GM21717 (cell line): ENCODE results near the gene CLDN2.

ENCODE experiments used
- ATAC-seq: cut with Tn5 transposase; IDR thresholded peaks from one replicate; pipeline ENCODE4 v1.9.1; 2021; ENCODE audit warnings: mild to moderate bottlenecking, moderate library complexity; ENCODE audit not compliant: unreplicated experiment

CLDN2 gene

GRCh38 chrX:106917830-106918500 is 2.2 kb upstream of the CLDN2 start:
- no peak for ATAC-seq

- ATAC-seq, result no peak
These were observed 1.4 kb downstream of the CLDN2 start for GRCh38 chrX:106921637-106922036.

GRCh38 chrX:106927023-106927422 is 6.8 kb downstream of the CLDN2 start:
- no peak for ATAC-seq

GRCh38 chrX:106927700-106928099 is 7.5 kb downstream of the CLDN2 start:
- no peak for ATAC-seq

- no peak for ATAC-seq
These were observed 8.0 kb downstream of the CLDN2 start for GRCh38 chrX:106928227-106928626.

GRCh38 chrX:106931831-106932491 is 11.8 kb downstream of the CLDN2 start:
- ATAC-seq, result no peak

- ATAC-seq, result no peak
These were observed 12.3 kb downstream of the CLDN2 start for GRCh38 chrX:106932492-106932923.

- ATAC-seq, result no peak
These were observed 12.8 kb downstream of the CLDN2 start for GRCh38 chrX:106932960-106933537.

- ATAC-seq, result no peak
These were observed 13.3 kb downstream of the CLDN2 start for GRCh38 chrX:106933538-106933961.

- no peak for ATAC-seq
These were observed 15.0 kb downstream of the CLDN2 start for GRCh38 chrX:106935175-106935574.

- no peak for ATAC-seq
These were observed 16.0 kb downstream of the CLDN2 start for GRCh38 chrX:106936246-106936645.

- no peak for ATAC-seq
These were observed 19.4 kb downstream of the CLDN2 start for GRCh38 chrX:106939566-106939965.

- ATAC-seq, result no peak
These were observed 19.9 kb downstream of the CLDN2 start for GRCh38 chrX:106940068-106940467.

- no peak for ATAC-seq
These were observed 26.3 kb downstream of the CLDN2 start for GRCh38 chrX:106946464-106946863.

- no peak for ATAC-seq
These were observed 28.4 kb downstream of the CLDN2 start for GRCh38 chrX:106948641-106949040.

- no peak for ATAC-seq
These were observed 29.2 kb downstream of the CLDN2 start for GRCh38 chrX:106949366-106949765.

GRCh38 chrX:106950381-106950780 is 30.2 kb downstream of the CLDN2 start:
- no peak for ATAC-seq

- ATAC-seq, result no peak
These were observed 31.0 kb downstream of the CLDN2 start for GRCh38 chrX:106951230-106951629.

- ATAC-seq, result no peak
These were observed 31.9 kb downstream of the CLDN2 start for GRCh38 chrX:106952089-106952488.

GRCh38 chrX:106952538-106952937 is 32.3 kb downstream of the CLDN2 start:
- ATAC-seq, result no peak

- ATAC-seq, result no peak
These were observed 32.8 kb downstream of the CLDN2 start for GRCh38 chrX:106952988-106953387.

- no peak for ATAC-seq
These were observed 33.8 kb downstream of the CLDN2 start for GRCh38 chrX:106954041-106954440.
